HG03565 (cell line): ENCODE measurements around the gene SMARCAL1.
"Not testable (repeated sequence)": the region's sequence is repeated elsewhere in the genome, so short reads cannot be mapped to it uniquely, and the experiment has no call there.

Experiments
- ATAC-seq: cut with Tn5 transposase; IDR thresholded peaks from one replicate; pipeline ENCODE4 v1.9.1; 2021; ENCODE audit warnings: mild to moderate bottlenecking, moderate library complexity; ENCODE audit not compliant: unreplicated experiment

Gene SMARCAL1

GRCh38 chr2:216498379-216499352, 86.4 kb downstream of the SMARCAL1 start, which contains the start of gene RPL37A:
TSS of gene RPL37A (plus strand) at chr2:216498844. CDS start at chr2:216498875, 31 bp downstream.
- ATAC-seq: peak; percentile 89

- no peak for ATAC-seq
Measured at GRCh38 chr2:216499641-216500218, 87.4 kb downstream of the SMARCAL1 start.

- ATAC-seq: no peak
Measured at GRCh38 chr2:216500572-216500971, 88.3 kb downstream of the SMARCAL1 start.

- ATAC-seq: no peak
Measured at GRCh38 chr2:216501854-216502253, 89.6 kb downstream of the SMARCAL1 start.

DNA sequence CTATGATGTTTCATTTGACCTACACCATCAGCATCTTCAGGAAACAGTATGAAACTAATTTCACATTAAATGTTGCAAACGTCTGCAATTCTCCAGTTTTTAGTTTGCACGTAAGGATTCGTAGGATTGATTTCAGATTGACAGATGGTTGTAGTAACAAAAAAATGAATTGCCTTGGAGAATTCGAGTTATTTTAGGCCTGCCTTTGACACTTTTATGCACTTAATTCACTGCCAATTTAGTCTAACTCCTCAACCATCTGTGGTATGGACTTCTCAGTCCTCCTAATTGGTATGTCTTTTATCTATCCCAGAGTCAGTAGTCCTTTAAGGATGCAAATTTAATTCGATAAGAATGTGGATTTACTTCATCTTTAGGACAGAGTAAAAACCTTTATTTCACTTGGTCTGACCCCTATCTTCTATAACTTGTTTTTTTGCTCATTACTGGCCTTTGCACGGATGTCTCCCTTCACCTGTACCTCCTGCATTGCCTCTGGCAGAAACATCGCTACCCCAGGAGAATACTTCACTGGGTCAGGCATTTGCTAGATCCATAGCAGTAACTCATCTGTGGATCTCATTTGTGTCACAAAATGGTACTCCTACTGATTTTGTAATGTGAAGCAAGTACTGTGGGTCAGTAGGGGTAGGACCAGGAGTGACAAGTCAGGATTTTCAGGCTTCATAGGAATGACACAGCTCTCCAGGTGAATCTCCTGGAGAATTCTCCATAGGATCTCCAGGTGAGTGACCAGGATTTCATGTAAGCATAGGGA, 90.3 kb downstream of the SMARCAL1 start:
- no peak for ATAC-seq

GRCh38 chr2:216503159-216503629, 90.9 kb downstream of the SMARCAL1 start:
- ATAC-seq: no peak

DNA sequence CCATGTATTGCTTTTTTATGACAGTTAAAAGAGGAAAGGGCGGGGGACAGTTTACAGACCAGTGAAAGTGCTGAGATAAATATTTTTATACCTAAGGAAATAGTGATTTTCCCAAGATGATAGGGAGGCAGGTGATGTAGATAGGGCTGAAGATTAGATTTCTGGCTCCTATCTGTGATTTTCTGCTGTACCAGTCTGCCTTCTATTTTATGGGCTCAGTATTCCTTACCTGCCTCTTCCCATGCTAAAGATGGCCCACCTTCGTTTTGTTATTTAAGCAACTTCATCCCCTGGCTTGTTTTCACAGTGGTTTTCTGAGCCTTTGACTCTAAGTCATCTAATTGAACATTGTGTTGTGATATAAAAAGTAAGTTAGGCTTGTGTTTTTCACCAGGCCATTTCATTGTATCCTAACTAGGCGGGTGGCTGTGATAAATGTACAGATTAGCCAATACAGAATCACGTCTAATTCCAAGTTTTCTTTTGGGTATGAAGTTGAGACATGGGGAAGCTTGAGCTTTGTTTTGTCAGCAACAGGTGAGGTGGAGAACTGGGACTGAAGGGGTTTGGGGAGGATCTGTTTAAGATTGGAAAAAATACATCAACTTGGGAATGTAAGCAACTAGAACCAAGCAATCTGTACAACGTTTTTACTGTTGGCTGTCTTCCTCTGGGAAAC, 91.6 kb downstream of the SMARCAL1 start:
- ATAC-seq: no peak

- ATAC-seq: no peak
Measured at GRCh38 chr2:216504376-216504762, 92.1 kb downstream of the SMARCAL1 start.

DNA sequence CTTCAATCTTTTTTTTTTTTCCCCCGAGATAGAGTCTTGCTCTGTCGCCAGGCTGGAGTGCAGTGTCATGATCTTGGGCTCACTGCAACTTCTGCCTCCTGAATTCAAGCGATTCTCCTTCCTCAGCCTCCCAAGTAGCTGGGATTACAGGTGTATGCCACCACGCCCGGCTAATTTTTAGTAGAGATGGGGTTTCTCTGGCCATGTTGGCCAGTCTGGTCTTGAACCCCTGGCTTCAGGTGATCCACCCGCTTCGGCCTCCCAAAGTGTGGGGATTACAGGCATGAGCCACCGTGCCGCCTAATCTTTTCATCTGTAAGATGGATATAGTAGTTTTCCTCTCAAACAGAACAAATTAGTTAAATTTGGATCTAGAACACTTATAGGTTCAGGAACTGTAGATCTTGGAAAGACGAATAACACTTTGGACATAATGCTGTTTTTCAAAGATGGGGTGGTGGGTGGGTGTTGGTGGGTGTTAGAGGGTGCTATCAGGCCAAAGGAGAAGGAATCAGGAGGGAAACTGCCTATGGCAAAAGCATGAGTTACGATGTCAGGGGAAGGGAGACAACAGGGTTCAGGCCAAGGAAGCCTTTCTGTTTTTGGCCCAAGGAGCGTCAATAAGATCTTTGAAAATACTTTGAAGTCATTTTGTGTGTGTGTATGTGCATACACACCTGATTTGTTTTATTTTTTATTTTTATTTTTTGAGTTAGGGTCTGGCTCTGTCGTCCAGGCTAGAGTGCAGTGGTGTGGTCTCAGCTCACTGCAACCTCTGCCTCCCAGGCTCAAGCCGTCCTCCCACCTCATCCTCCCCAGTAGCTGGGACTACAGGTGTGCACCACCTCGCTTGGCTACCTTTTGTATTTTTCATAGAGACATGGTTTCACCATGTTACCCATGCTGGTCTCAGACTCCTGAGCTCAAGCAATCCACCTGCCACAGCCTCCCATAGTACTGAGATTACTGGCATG, 93.1 kb downstream of the SMARCAL1 start:
- no peak for ATAC-seq

- no peak for ATAC-seq
Measured at GRCh38 chr2:216507220-216508160, 95.2 kb downstream of the SMARCAL1 start.

DNA sequence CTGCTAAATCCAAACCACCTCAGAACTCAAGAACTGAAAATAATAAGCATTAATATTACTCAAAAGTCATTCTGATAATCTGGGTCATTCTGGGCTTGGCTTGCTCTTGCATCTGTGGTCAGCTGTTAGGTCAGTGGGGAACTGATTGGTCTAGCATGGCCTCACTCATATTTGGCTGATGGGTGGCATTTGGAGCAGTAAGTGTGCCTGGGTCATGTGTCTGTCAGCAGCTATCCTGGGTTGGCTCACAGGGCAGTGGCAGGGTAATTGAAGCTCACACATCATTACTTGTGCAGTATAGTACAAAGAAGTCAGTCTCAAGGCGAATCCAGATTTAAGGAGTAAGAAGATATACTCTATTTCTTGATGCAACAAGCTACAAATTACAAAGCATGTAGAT, 95.9 kb downstream of the SMARCAL1 start:
- no peak for ATAC-seq

GRCh38 chr2:216516730-216517350, 104.6 kb downstream of the SMARCAL1 start:
- ATAC-seq: no peak

GRCh38 chr2:216517447-216518225, 105.4 kb downstream of the SMARCAL1 start:
- no peak for ATAC-seq

DNA sequence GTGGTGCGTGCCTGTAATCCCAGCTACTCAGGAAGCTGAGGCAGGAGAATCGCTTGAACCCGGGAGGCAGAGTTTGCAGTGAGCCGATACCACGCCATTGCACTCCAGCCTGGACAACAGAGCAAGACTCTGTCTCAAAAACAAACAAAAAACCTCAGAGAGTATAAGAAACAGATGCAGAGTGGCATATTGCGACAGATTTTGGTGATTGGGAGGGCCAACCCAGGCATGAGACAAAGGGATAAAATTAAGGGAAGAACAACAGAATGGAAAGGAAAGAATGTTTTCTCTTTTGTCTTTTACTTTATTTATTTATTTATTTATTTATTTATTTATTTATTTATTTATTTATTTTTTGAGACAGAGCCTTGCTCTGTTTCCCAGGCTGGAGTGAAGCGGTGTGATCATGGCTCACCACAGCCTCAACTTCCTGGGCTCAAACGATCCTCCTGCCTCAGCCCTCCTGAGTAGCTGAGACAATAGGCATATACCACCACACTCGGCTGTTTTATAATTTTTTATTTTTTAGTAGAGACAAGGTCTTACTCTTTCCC, 106.4 kb downstream of the SMARCAL1 start:
- not testable (repeated sequence) for ATAC-seq

DNA sequence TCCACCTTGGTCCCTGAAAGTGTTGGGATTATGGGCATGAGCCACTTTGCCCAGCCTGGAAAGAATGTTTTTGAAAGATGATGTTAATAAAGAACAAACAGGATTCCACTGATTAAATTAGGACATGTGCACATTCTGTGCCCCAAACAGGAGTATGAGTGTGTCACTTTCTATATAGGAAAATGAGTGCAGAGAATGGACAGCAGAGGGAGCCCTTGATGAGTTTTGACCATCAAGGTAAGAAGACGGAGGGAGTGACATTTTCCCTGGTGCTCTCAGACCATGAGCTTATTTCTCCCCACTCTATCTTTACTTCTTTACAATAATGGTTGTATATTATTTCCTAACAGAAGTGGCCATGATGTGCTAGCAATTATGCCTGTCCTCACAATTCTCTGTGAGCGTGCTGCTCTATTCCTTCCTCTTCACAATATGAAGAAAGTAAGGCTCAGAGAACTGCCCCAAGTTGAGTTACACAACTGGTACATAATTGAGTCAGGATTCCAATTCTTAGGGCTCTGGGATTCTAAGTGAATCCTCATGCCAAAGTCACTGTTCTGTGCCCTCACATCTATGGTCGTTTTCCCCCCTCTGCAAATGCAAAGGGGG, 107.0 kb downstream of the SMARCAL1 start:
- no peak for ATAC-seq

DNA sequence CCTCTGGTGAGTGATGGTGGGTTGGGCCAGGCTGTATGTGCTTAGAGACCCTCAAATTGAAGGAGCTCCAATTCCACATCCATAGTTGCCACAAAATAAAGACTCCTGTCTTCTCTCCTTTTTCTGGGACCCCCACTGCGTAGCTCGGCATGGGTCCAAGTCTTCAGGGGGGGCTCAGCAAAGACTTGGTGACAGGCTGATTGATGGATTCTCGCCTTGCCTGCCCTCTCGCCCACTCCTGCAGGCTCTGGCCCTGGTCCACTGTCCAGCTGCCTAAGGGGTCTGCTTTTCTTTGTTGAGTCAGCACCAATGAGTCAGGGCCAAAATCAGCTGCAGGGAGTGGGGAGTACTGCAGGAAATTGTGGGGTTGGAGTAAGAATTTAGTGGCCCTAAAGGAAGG, 107.8 kb downstream of the SMARCAL1 start:
- no peak for ATAC-seq
